ENCODE data around the gene ACOT11. TPM values are rescaled to one million over a fixed set of nuclear protein-coding genes. Genes with fewer than 3 reads are reported as not detected.

Gene ACOT11
- total and polyA plus RNA-seq, 8 donors, result 5.5 to 87.0 (median 19.6) TPM

DNA sequence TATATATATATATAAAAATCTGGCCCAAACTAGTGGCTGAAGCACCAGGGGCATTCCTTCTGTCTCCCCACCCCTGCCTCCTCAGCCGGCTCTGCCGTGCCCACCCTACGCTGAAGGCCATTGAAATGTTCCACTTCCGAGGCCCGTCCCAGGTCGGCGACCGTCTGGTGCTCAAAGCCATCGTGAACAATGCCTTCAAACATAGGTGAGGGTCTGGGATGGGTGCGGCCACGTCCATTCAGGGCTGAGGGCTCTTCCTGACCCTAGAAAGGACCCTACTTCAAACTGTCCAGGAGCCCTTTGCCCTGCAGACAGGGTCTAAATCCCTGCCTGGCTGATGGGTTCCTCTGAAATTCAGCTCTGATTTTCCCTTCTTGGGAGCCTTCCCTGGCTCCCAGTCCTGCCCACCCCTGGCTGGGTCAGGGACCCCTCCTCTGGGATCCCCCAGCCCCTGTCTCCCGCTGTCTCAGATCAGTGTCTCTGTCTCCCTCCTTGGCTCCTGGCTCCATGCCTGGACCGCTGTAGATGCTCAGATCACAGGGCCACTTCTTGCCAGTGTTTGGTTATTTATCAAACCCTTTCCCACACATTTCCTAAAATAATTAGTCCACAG is 51.3 kb downstream of the ACOT11 start:
- no peak for DNase-seq
- peaks cover 12 to 95% (median 77%) of the 10 kb centered on the region in 4 donors for H3K36me3 ChIP-seq
- intact Hi-C loops (cut with DNase I; ENCODE audit: low total_unique reads), result no loop called here
- no peaks in the 10 kb centered on the region for H3K9me3 ChIP-seq
- 87 to 96% (median 92%) methylated on average over 13 of the region's 13 CpGs for WGBS, 5 donors
- TF ChIP-seq, protein P1, sequence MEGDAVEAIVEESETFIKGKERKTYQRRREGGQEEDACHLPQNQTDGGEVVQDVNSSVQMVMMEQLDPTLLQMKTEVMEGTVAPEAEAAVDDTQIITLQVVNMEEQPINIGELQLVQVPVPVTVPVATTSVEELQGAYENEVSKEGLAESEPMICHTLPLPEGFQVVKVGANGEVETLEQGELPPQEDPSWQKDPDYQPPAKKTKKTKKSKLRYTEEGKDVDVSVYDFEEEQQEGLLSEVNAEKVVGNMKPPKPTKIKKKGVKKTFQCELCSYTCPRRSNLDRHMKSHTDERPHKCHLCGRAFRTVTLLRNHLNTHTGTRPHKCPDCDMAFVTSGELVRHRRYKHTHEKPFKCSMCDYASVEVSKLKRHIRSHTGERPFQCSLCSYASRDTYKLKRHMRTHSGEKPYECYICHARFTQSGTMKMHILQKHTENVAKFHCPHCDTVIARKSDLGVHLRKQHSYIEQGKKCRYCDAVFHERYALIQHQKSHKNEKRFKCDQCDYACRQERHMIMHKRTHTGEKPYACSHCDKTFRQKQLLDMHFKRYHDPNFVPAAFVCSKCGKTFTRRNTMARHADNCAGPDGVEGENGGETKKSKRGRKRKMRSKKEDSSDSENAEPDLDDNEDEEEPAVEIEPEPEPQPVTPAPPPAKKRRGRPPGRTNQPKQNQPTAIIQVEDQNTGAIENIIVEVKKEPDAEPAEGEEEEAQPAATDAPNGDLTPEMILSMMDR (IDR thresholded peaks at IDR 0.05), result no peak
- TF ChIP-seq POLR2A (IDR thresholded peaks at IDR 0.05) (no peak), EP300 (IDR thresholded peaks at IDR 0.05) (no peak), POLR2AphosphoS5 (IDR thresholded peaks at IDR 0.05) (no peak)
- no peaks in the 10 kb centered on the region for H3K27me3 ChIP-seq
- H3K4me3 ChIP-seq, result no peak overlapping the region
- H3K27ac ChIP-seq, result no peak overlapping the region
- no peaks in the 10 kb centered on the region for H3K4me1 ChIP-seq

DNA sequence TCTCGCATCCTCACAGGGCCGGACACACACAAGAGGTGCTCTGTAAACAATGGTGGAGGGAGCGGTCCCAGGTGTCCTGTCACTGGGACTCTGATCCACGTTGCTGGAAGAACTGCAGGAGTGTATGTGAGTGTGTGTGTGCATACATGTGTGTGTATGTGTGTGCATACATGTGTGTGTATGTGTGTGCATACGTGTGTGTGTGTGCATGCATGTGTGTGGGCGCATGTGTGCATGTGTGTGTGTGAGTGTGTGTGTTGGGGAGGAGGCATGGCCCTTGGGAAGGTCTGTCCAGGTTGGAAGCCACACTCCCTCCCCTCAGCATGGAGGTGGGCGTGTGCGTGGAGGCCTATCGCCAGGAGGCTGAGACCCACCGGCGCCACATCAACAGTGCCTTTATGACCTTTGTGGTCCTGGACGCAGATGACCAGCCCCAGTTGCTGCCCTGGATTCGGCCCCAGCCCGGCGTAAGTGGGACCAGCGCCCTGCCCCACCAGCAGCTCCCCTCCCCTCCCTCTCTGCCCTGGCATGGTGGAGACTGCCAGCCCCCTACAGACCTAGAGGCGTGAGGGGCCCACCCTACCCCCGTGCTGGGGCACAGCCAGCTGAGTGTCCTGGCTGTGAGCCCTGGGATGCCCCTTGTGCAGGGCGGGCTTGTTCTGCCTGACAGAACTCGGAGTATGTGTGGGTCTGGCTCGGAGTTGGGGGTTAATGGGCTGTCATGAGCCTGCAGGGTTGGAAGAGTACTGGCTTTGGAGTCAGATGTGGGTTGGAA is 53.1 kb downstream of the ACOT11 start:
- TF ChIP-seq POLR2AphosphoS5 (IDR thresholded peaks at IDR 0.05) (no peak), POLR2A (IDR thresholded peaks at IDR 0.05) (no peak), EP300 (IDR thresholded peaks at IDR 0.05) (no peak)
- TF ChIP-seq, protein P1 (IDR thresholded peaks at IDR 0.05), result no peak
- 87 to 92% (median 89%) methylated on average over 13 to 21 of the region's 21 CpGs for WGBS, 5 donors
- no peaks in the 10 kb centered on the region for H3K27me3 ChIP-seq
- no peaks in the 10 kb centered on the region for H3K4me1 ChIP-seq
- H3K9me3 ChIP-seq, result no peaks in the 10 kb centered on the region
- no peak for DNase-seq
- H3K27ac ChIP-seq, result no peak overlapping the region
- no peak overlapping the region for H3K4me3 ChIP-seq
- intact Hi-C loops (cut with DNase I; ENCODE audit: low total_unique reads), result no loop called here
- peaks cover 9 to 92% (median 71%) of the 10 kb centered on the region in 4 donors for H3K36me3 ChIP-seq

DNA sequence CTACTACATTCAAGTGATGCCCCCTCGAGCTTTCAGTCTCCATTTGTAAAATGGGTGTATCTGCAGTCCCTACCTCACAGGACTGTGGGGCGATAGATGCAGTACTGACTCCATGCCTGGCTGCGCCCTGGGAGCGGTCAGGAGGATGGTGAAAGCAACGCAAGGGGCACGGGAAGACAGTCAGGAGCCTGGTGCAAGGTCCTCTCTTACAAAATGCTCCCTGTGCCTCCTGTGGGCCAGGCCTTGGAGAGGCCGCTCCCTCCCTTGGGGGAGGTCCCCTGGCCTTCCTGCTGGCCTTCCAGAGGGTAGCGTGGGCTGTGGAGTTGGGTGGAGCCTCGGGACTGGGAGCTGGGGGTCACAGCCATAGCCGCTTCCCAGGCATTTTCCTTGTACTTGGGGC is 53.7 kb downstream of the ACOT11 start:
- H3K27me3 ChIP-seq, result no peaks in the 10 kb centered on the region
- H3K9me3 ChIP-seq, result no peaks in the 10 kb centered on the region
- DNase-seq, result no peak
- no peak overlapping the region for H3K27ac ChIP-seq
- TF ChIP-seq POLR2AphosphoS5 (IDR thresholded peaks at IDR 0.05) (no peak), EP300 (IDR thresholded peaks at IDR 0.05) (no peak), POLR2A (IDR thresholded peaks at IDR 0.05) (no peak)
- TF ChIP-seq, protein P1 (IDR thresholded peaks at IDR 0.05), result no peak
- WGBS, 5 donors, result 81 to 97% (median 89%) methylated on average over 8 to 10 of the region's 10 CpGs
- no peak overlapping the region for H3K4me3 ChIP-seq
- no peaks in the 10 kb centered on the region for H3K4me1 ChIP-seq
- H3K36me3 ChIP-seq, result peaks cover 11 to 92% (median 69%) of the 10 kb centered on the region in 4 donors
- intact Hi-C loops (cut with DNase I; ENCODE audit: low total_unique reads), result no loop called here

DNA sequence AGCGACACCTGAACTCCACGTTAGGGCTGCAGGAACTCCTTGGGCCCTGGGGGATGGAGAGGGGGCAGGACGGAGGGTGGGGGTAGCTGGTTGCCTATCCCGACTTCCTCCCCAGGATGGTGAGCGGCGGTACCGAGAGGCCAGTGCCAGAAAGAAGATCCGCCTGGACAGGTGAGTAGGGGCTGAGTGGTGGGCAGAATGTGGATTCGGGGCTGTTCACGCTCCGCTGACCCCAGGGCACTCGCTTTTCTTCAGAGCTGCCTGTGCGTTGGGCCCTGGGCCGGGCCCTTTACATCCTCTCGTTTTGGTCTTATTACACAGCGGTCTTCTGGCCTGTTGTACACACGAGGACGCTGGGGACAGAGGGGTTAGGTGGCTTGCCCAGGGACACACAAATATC is 54.5 kb downstream of the ACOT11 start:
- no peaks in the 10 kb centered on the region for H3K27me3 ChIP-seq
- no peaks in the 10 kb centered on the region for H3K9me3 ChIP-seq
- H3K4me3 ChIP-seq, result no peak overlapping the region
- DNase-seq, result no peak
- intact Hi-C loops (cut with DNase I; ENCODE audit: low total_unique reads), result no loop called here
- no peaks in the 10 kb centered on the region for H3K4me1 ChIP-seq
- TF ChIP-seq, protein P1 (IDR thresholded peaks at IDR 0.05), result no peak
- TF ChIP-seq EP300 (IDR thresholded peaks at IDR 0.05) (no peak), POLR2AphosphoS5 (IDR thresholded peaks at IDR 0.05) (no peak), POLR2A (IDR thresholded peaks at IDR 0.05) (no peak)
- 90 to 97% (median 92%) methylated on average over 17 to 18 of the region's 18 CpGs for WGBS, 5 donors
- no peak overlapping the region for H3K27ac ChIP-seq
- H3K36me3 ChIP-seq, result peaks cover 15 to 92% (median 67%) of the 10 kb centered on the region in 4 donors
